GM18909 (cell line): ENCODE data around the gene THSD1.
"Not testable (repeated sequence)": the region's sequence is repeated elsewhere in the genome, so short reads cannot be mapped to it uniquely, and the experiment has no call there.

Source experiments
- ATAC-seq: cut with Tn5 transposase; IDR thresholded peaks from one replicate; pipeline ENCODE4 v1.9.1; 2021; ENCODE audit warnings: mild to moderate bottlenecking; ENCODE audit not compliant: unreplicated experiment, poor library complexity

THSD1 gene

GRCh38 chr13:52361225-52361624 is 44.7 kb downstream of the THSD1 start:
- ATAC-seq: no peak

GRCh38 chr13:52359534-52359933 is 46.4 kb downstream of the THSD1 start:
- no peak for ATAC-seq

GRCh38 chr13:52356327-52356726 is 49.6 kb downstream of the THSD1 start:
- no peak for ATAC-seq

- no peak for ATAC-seq
Observed at GRCh38 chr13:52353193-52353592, 52.8 kb downstream of the THSD1 start.

GRCh38 chr13:52348983-52349780 is 56.8 kb downstream of the THSD1 start:
- ATAC-seq: no peak

GRCh38 chr13:52348071-52348470 is 57.9 kb downstream of the THSD1 start:
- ATAC-seq: no peak

- ATAC-seq: no peak
Observed at GRCh38 chr13:52345631-52346251, 60.2 kb downstream of the THSD1 start.

- ATAC-seq: no peak
Observed at GRCh38 chr13:52345048-52345447, 60.9 kb downstream of the THSD1 start.

GRCh38 chr13:52344108-52344507 is 61.9 kb downstream of the THSD1 start:
- no peak for ATAC-seq

- ATAC-seq: not testable (repeated sequence)
Observed at GRCh38 chr13:52342203-52342602, 63.8 kb downstream of the THSD1 start.

- ATAC-seq: not testable (repeated sequence)
Observed at GRCh38 chr13:52337828-52338455, 68.0 kb downstream of the THSD1 start.

GRCh38 chr13:52334107-52334506 is 71.9 kb downstream of the THSD1 start:
- ATAC-seq: not testable (repeated sequence)

- not testable (repeated sequence) for ATAC-seq
Observed at GRCh38 chr13:52331844-52332243, 74.1 kb downstream of the THSD1 start.
